AML-193 (cell line): ENCODE results near the gene KCNMA1.
A peak's percentile ranks its signal among the peaks of the same experiment; 100 is the strongest.

ENCODE experiments used
- DNase-seq, 2 experiments: peaks; one replicate each; lab custom pipeline; 2025; lab: John Stamatoyannopoulos, UW

Gene KCNMA1

DNA sequence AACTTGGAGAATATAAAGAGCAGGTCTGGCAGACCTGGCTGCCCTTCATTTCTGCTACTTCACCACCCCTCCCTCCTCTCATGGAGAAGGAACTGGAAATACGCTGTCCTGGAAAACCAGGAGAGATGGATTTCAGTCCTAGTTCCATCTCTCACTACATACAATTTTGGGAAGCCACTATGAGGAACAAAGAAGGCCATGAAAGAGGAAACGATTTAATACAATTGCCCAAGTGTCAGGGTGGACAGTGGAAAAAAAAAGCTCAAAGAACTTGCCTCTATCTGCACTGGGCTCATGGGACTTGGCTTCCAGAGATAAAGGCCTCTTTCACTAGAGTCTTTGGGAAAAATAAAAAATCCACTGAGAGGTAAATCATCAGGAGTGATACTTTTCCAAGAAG is 561.7 kb downstream of the KCNMA1 start:
- DNase-seq, result no peak

- no peak for DNase-seq
Observed at GRCh38 chr10:77074104-77074624, 563.4 kb downstream of the KCNMA1 start.

GRCh38 chr10:77073663-77073960 is 564.0 kb downstream of the KCNMA1 start:
- no peak for DNase-seq

DNA sequence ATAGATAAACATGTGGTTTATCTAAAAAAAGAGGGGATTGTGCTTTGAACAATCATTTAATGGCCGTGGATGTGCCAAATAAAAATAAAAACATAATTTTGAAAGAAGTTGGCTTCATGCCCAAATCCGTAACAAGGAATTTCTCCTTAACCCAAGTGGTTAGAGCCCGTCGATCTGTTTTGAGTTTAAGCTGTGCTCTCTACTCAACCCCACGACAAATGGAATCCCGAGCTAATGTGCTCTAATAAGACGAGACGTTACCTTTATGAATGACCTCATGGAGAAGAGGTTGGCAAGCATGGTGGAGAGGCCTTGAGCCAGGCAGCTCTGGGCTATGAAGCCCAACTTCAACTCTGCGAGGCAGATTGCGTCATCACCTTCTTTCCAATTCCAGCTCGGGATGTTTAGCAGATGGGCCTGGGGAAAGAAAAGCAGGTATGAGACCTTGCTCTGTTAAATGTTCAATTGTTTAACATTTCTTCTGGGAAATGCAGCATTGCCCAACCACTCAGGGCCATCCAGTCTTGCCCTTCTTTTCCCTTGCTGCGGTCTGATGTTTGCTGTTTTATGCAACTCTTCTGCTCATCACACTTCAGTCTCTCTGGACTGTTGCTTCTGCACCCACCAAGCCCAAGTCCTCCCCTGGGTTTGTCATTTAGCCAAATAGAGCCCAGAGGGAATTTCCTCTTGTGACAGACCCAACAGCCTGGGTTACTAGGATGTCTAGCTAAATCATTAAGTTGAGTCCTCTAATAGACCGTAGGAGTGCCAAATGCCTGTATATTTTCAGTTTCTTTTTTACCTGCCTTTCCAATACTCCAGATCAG is 564.6 kb downstream of the KCNMA1 start:
- no peak for DNase-seq

DNA sequence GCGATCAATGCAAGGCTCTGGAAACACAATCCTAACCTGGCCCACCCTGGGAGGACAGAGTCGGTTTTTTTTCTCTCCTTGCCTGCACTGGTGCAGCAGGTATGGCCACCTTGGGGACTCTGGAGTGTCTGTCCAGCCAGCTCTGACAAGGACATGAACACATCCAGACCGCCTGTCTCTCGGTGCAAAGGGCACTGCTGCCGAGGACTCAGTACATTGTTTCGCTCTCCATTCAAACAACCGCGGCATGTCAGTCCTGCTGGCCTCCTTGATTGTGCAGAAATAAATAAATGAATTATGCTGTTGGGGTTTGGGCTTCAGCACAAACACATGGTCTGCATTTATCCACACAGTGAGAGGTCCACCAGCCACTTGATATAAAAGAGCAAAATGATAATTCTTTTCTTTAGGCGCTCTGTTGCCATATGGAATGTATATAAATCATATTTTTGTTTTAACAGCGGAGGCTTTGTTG is 565.2 kb downstream of the KCNMA1 start:
- no peak for DNase-seq

GRCh38 chr10:77071956-77072355 is 565.7 kb downstream of the KCNMA1 start:
- DNase-seq, result no peak

- no peak for DNase-seq
Observed at GRCh38 chr10:77071001-77071511, 566.6 kb downstream of the KCNMA1 start.

- no peak for DNase-seq
Observed at GRCh38 chr10:77070346-77070745, 567.3 kb downstream of the KCNMA1 start.

GRCh38 chr10:77068969-77069368 is 568.6 kb downstream of the KCNMA1 start:
- DNase-seq, result no peak

- DNase-seq, result no peak
Observed at GRCh38 chr10:77068272-77068671, 569.3 kb downstream of the KCNMA1 start.

GRCh38 chr10:77062381-77062780 is 575.2 kb downstream of the KCNMA1 start:
- no peak for DNase-seq

GRCh38 chr10:77060913-77061312 is 576.7 kb downstream of the KCNMA1 start:
- DNase-seq, result no peak

GRCh38 chr10:77056650-77057049 is 581.0 kb downstream of the KCNMA1 start:
- no peak for DNase-seq

DNA sequence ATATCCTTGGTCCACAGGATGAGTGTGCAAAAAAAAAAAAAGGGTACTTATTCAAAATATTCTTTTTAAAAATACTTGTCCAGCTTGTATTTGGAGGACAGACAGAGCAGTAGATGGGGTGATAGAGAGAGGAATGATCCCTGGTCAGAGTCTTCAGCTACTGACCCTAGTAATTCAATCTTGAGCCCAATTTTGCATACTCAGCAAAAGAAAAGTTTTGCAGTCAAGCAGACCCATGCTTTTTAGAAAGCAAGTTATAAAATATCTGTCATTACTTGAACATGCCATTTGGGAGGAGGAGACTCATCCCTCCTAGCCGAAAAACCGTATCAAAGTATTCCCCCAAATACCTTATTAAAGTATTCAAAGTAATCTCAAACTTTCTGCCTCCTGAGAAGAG is 585.0 kb downstream of the KCNMA1 start:
- no peak for DNase-seq

DNA sequence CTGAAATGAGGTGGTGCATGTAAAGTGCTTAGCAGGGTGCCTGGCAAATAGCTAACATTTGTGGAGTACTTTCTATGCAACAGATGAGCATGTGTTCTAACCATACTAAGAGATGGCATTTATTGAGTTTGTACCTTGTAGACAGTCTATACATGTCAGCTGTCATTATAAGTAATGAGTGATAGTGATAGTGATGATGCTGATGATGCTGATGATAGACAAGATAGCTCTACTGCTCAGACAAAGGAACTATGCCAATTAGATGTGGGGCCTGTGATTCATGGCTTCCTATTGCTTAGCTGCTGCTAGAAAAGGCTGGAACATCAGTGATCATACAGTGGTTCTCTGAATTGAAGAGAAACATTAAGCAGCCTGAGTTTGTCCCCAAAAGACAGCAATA is 585.8 kb downstream of the KCNMA1 start:
- no peak for DNase-seq

- DNase-seq, result no peak
Observed at GRCh38 chr10:77049896-77050295, 587.7 kb downstream of the KCNMA1 start.

DNA sequence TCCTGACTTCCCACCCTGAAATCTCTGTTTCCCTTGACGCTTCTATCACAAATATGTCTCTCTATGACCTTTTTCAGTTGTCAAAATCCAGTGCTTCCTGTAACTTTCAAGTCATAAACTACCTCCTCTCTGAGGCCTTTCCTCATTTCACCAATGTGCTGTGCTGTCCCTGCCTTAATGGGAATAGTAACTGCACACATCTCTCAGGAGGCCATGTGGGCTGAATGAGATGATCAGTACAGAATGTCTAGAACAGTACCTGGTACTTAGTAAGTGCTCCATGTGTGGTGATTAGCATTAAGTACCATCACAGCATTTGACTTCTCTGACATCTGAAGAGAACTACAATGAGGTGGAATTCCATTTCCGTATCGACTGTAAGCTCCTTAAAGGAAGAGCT is 588.5 kb downstream of the KCNMA1 start:
- DNase-seq, result no peak

- DNase-seq, result no peak
Observed at GRCh38 chr10:77045085-77045484, 592.5 kb downstream of the KCNMA1 start.

DNA sequence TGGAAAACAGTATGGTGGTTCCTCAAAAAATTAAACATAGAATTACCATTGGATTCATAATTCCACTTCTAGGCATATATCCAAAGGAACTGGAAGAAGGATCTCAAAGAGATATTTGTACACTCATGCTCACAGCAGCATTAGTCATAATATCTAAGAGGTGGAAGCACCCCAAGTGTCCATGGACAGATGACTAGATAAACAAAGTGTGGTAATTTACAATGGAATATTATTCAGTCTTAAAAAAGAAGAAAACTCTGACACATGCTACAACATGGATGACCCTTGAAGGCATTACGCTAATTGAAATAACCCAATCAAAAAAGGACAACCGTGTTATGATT is 594.2 kb downstream of the KCNMA1 start:
- no peak for DNase-seq

DNA sequence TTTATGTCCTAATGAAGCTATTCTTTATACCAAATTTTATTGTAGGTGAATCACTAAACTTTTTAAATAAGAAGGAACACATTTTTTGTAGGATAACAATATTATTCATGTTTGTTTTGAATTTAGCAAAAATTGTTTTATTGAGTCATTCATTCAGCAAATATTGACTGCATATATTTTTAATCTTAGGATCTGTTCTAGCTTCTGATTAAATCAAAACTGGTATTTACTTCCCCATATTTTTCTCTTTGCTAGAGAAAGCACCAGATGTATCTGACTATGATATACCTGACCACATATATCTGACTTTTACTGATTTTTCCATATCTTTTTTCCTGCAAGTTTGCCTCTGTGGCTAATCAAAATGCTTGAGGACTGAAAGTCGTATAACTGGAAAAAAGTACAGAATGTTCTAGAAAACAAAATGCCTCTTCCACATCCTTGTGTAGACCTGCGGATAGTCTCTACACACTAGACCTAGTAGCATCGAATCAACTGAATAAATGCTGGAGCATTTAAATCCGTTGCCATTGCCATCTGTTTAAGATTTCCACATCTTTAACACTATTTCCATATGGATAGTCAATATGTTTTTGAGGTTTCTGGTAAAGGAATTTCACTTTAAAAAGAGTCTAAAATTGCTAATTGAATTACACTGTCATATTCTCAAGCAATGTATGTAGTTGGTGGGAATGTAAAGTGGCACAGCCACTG is 594.7 kb downstream of the KCNMA1 start:
- DNase-seq, result no peak

- DNase-seq, result peak; percentile 52 to 62
Observed at GRCh38 chr10:77041636-77042258, 595.9 kb downstream of the KCNMA1 start.

GRCh38 chr10:77038407-77038806 is 599.2 kb downstream of the KCNMA1 start:
- no peak for DNase-seq
